GM18507 (cell line): ENCODE results near the gene TBC1D5.

ENCODE experiments used
- DNase-seq: peaks from one replicate; pipeline ENCODE4 v3.0.0; 2011; ENCODE audit warnings: low read depth; ENCODE audit not compliant: insufficient read length; ENCODE audit errors: extremely low spot score
- FAIRE-seq: peaks from 2 replicates; lab custom pipeline; 2011; peaks lifted over from hg19 to GRCh38; lab: Jason Lieb, UNC

The TBC1D5 gene

GRCh38 chr3:17120115-17120514 is 622.3 kb downstream of the TBC1D5 start:
- DNase-seq (no peak), FAIRE-seq (no peak)

DNA sequence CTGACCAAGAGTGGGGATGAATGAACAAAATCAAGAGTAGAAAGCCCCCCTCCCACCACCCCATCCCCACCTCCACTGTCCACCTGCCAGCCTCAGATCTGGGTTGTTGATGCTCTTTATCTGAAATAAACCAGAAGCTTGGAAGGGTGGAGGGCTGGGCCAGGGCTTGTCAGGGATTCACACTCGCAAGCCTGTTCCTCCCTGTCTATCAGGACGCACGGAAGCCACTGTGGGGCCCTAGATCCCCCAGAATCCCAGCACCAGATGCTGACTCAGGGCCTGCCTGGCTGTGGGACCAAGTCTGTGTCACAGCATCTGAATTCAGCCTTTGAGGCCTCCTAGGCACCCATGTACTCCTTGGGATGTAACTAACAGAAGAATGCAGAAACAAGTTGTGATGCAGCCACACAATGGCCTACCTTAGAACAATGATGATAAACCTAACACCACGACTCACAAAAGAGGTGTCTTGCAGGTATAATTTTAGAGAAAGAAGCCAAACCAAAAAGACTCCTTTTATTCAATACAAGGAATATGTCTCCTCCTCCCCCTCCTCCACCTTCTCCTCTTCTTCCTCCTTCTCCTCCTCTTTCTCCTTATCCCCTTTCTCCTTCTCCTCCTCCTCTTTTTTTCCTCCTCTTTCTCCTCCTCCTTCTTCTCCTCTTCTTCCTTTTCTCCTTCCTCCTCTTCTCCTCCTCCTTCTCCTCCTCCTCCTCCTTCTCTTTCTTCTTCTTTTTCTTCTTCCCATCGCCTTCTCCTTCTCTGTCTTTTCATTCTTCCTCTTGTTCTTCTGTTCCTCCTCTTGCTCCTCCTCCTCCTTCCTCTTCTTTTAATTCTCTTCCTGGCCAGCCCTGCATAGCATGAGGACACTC is 623.0 kb downstream of the TBC1D5 start:
- DNase-seq (no peak), FAIRE-seq (no peak)

DNA sequence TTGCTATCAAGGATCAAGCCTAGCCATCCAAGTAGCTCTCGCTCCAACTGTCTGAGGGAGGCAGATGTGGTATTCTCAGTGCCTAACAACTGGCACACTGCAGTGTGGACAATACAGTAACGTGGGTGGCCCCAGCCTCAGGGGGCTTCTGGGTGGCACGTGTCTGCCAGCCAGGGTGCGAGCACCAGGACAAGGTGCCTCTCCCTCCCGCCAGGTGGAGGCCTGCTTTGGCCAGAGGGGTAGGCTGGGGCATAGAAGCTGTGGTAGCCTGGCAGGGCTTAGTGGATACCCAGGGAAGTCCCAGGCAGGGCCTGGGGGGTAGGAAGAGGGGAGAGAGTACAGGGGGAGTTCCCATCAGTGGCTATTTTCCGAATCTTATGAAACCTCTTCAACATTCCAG is 623.7 kb downstream of the TBC1D5 start:
- no peak for FAIRE-seq
- DNase-seq, result no peak

DNA sequence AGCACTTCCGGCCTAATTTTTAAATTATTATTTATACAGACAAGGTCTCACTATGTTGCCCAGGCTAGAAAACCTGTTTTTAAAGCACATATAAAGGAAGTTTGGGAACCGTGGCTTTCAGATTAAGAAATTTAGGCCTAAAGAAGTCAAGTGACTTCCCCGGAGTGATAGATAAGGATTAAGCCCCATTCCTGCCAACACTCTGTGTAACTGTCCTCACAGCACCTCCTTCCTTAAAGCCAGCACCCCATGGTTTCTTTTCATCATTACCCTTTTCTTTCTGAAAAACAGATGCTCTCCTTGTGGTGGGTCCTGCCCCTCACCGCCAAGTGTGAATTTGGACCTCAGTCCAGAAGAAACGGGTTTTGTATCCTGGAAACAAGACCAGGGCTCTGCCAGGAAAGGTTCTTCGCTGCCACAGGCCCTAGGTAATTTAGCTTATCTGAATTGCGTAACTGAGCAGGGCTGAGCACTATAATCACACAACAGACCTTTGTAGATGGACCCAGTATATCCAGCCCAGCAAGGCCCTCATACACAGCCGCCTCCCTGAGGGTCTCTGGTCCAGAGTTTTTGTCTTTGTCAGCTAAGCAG is 626.3 kb downstream of the TBC1D5 start:
- FAIRE-seq, result no peak
- DNase-seq, result no peak

DNA sequence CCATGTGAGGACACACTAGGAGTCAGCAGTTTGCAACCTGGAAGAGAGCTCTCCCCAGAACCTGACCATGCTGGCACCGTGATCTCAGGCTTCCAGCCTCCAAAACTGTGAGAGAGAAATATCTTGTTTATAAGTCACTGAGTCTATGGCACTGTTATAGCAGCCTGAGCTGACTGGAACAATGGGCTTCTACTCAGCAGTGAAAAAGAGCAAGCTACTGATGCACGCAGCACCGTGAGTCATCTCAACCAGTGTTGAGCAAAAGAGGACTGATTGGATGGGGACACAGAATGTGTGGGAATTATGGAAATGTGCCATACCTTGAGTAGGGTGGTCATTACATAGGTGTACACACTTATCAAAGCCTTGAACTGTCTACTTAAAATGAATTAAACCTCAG is 627.2 kb downstream of the TBC1D5 start:
- DNase-seq (no peak), FAIRE-seq (no peak)

- no peak for FAIRE-seq
- no peak for DNase-seq
Measured at GRCh38 chr3:17111586-17111985, 630.8 kb downstream of the TBC1D5 start.

DNA sequence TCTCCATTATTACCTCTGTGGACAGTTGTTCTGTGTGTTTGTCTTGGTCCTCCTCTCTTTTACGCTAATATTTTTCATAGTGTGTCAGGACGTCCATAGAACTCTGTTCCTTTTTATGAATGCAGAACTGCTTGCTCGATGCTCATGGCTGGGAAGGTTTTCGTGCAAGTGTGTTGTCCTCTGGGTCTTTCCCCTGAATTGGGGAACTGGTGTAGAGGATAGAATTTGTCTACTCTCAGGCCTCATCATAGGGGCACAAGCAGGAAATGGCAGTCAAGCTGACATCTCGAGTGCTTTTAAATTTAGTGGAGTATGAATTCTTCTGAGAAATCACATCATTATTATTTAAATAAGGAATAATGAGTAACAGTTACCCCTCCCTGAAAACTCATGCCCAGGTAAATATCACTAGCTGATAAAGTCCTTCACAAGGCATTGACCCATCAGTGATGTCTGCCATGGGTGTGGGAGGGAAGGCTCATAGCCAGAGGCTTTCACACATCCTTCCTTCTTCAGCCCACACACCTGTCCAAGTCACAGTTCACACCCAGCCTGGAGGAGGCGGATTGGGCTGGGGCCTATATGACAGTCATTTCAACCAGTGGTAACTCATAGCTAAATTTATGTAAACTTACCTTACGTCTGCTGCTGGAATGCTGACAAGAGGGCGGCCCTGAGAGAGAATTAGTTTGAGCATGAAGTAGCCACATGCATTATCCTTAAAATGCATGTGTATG is 631.6 kb downstream of the TBC1D5 start:
- no peak for DNase-seq
- FAIRE-seq, result no peak
